ENCODE results near the gene MICAL3.

GRCh38 chr22:17788528-17789378 is 235.6 kb downstream of the MICAL3 start:
- TF ChIP-seq POLR2AphosphoS5 (IDR thresholded peaks at IDR 0.05; ENCODE audit: low read depth) = no peak
- TF ChIP-seq CTCF (IDR thresholded peaks at IDR 0.05; ENCODE audit: insufficient read depth, low read length) = no peak
